CD4-positive, alpha-beta T cell treated with Interleukin-21 for 1 hour (primary cell): ENCODE measurements around the gene COL9A1.
A peak's percentile ranks its signal among the peaks of the same experiment; 100 is the strongest.
"Not testable (repeated sequence)": the region's sequence is repeated elsewhere in the genome, so short reads cannot be mapped to it uniquely, and the experiment has no call there.

Source experiments
- DNase-seq: peaks from one replicate; pipeline ENCODE4 v3.0.0-alpha.2; 2020

The COL9A1 gene

DNA sequence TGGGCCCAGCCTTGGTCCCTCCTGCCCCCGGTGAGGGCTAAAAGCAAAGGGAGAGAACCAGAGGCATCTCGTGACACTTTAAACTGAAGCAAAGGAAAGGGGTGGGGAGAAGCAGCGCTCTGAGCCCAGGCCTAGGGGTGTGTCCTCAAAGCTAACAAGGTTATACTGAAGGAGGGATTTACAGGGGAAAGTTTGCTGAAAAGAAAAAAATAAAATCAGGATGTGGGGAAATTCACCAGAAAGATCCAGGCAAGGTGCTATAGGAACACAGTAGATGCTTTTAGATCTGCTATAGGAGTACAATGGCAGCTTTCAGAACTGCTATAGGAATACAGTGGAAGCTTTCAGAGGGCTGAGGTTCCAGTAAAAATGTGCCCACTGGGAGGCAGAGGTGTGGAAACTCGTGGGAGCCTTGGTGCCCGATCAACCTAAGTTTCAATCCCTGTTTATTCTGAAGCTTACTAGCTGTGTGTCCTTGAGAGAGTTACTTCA is at the start of gene COL9A1:
Gene COL9A1, minus strand, starts transcription at position 51 of the 492 bp plus-strand sequence. CDS start 160 bp downstream, outside the sequence.
- no peak for DNase-seq

- no peak for DNase-seq
Measured at GRCh38 chr6:70351461-70351860, 48.6 kb upstream of the COL9A1 start.

DNA sequence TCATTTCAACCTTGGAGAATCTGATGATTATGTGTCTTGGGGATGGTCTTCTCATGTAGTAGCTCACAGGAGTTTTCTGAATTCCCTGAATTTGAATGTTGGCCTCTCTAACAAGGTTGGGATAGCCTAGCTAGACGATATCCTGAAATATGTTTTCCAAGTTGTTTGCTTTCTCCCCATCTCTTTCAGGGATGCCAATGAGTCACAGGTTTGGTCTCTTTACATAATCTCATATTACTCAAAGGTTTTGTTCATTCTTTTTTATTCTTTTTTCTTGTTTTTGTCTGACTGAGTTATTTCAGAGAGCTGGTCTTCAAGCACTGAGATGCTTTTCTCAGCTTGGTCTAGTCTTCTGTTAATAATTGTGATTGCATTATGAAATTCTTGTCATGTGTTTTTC is 42.7 kb upstream of the COL9A1 start:
- no peak for DNase-seq

GRCh38 chr6:70343313-70343712 is 40.4 kb upstream of the COL9A1 start:
- no peak for DNase-seq

- not testable (repeated sequence) for DNase-seq
Measured at GRCh38 chr6:70339810-70340209, 36.9 kb upstream of the COL9A1 start.

DNA sequence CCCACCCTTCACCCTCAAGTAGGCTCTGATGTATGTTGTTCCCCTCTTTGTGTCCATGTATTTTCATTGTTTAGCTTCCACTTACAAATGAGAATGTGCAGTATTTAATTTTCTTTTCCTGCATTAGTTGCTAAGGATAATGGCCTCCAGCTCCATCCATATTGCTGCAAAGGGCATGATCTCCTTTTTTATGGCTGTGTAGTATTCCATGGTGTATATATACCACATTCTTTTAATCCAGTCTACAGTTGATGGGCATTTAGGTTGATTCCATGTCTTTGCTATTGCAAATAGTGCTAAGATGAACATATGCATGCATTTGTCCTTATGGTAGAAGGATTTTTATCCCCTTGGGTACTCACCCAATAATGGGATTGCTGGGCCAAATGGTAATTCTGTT is 35.9 kb upstream of the COL9A1 start:
- no peak for DNase-seq

DNA sequence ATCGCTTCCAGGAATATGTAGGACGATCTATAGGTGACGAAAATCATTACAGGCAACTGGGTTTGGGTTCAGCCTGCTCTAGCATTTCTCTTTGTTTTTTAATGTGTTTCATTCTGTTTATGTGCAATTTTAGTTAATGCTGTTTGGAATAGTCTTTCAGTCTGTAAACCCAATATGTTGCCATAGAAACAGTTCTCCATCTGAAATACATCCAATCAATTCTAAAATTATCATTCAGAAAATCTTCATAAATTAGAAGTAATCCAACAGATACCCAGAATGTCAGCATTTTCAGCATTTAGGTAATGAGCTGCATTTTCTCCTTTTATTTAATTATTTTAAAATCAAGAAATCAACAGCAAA is 34.8 kb upstream of the COL9A1 start:
- no peak for DNase-seq

- no peak for DNase-seq
Measured at GRCh38 chr6:70336996-70337742, 34.3 kb upstream of the COL9A1 start.

- DNase-seq = no peak
Measured at GRCh38 chr6:70327036-70327435, 24.2 kb upstream of the COL9A1 start.

GRCh38 chr6:70325009-70325408 is 22.1 kb upstream of the COL9A1 start:
- DNase-seq = no peak

- not testable (repeated sequence) for DNase-seq
Measured at GRCh38 chr6:70317799-70318198, 14.9 kb upstream of the COL9A1 start.

DNA sequence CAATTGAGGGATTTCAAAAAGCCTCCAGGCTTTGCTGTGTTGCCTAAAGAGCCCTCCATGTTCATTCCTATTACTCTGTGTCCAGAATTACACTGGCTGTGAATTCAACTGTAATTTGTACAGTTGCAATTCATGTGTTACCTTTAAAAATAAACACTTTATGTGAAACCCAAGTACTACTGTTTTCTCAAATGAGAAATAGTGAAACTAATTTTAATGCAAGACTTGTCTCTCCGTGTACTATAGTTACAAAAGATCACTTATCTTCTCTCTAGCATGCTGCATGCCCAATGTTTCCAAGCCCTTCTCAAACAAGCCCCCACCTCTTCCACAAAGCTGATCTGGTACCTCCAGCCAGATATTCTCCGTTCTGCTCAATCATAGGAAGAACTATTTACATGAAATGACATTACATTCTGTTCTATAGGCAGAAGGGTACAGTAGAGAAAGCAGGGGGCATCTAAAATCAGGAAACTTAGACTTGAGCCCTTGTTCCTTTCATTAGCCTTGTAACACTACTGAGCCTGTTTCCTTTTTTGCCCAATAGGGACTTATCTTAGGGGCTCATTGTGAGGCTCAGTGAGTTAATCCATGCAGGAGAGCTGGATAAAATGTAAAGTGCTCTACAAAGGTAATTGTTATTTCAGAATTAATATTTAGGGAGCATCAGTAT is 12.3 kb upstream of the COL9A1 start:
- DNase-seq = no peak

GRCh38 chr6:70314296-70314695 is 11.4 kb upstream of the COL9A1 start:
- DNase-seq = no peak

- no peak for DNase-seq
Measured at GRCh38 chr6:70312165-70312745, 9.4 kb upstream of the COL9A1 start.

GRCh38 chr6:70310063-70310694 is 7.3 kb upstream of the COL9A1 start:
- DNase-seq = peak; percentile 30

DNA sequence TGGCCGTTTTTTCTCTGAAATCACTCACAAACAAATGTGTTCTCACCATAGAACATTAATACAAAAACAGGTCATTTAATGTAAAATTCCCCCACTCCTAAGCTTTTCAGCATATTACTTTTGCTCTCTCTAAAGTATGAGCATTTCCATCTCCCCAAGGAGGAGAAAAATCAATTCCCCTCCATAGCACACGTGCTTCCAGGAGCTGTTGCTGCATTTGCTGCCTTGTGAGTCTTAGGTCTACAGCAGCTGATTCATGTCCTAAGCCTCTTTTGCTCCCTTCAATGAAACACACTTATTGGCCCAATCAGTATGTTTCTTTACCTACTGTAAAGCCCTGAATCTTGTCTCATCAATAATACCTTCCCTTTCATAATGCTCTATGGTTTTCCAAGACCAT is 6.4 kb upstream of the COL9A1 start:
- no peak for DNase-seq

GRCh38 chr6:70308142-70308541 is 5.3 kb upstream of the COL9A1 start:
- peak; percentile 2 for DNase-seq

DNA sequence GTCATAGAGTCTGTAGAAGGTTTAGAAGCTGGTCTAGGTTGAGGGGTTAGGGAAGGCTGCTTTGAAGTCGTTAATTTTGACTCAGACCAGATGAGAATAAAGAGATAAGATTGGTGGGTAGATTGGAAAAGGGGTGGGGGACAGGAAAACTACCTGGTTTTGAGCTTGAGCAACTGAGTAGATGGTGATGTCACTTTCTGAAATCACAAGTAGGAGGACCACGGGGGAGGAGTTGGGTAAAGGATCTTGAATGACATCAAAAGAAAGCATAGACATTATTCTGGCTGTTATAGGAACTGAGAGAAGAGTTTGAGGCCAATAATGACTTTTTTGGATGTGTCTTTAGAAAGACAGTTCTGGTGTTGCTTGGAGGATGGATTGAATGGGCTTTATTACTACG is 4.1 kb upstream of the COL9A1 start:
- no peak for DNase-seq

- no peak for DNase-seq
Measured at GRCh38 chr6:70304616-70305015, 1.7 kb upstream of the COL9A1 start.

DNA sequence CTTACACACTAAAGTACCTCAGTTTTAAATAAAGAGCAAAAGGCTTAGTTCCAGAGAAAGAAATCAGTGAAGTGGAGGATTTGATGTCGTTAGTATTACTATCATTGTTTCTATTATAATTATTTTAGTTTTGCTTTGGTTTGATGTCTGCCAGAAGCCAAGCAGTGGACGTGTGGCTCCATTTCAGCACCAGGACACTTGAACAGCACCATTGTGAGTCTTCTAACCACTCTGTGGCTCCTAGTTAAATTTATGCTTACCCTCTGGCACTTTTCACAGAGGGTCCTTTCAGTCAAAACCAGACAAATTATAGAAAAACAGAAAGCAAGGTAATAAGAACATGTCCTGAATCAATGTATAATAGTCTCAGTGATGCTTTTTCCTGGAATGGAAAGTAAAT is 3.4 kb downstream of the COL9A1 start:
- DNase-seq = no peak

DNA sequence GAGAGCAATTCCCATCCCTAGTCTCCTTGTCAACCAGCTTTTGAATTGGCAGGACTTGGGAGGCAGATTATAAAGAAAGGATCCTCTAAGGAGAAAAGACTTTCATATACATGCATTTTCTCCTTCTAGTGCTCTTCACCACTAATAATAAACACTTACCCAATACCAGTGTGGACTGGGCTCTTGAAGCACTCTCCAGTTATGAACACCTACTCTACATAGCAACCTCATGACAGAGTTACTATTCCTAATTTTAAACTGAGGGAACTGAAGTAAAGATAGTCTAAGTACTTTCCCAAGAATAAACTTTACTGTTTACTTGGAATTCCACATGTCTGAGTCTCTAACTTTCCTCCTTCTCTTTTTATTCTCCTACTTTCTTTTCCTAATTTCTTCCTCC is 4.8 kb downstream of the COL9A1 start:
- DNase-seq = no peak

- no peak for DNase-seq
Measured at GRCh38 chr6:70292193-70292592, 10.7 kb downstream of the COL9A1 start.

GRCh38 chr6:70289299-70289698 is 13.6 kb downstream of the COL9A1 start:
- no peak for DNase-seq

- no peak for DNase-seq
Measured at GRCh38 chr6:70286905-70287304, 16.0 kb downstream of the COL9A1 start.
